Right atrium auricular region (tissue), 2 donors: ENCODE results near the gene FITM2. TPM values are rescaled to one million over a fixed set of nuclear protein-coding genes. Genes with fewer than 3 reads are reported as not detected.

Experiments used
- DNase-seq: peaks from one replicate; pipeline ENCODE4 v3.0.0-alpha.2; 2019; ENCODE audit warnings: low spot score
- H3K27ac ChIP-seq, 2 donors: fragments of 200-600 bp; sonication (generic); 1 replicate in 1 of 2; 2 replicates in 1 of 2; pipeline ENCODE4 v1.5.1; 2016 to 2019
- H3K27me3 ChIP-seq, 2 donors: fragments of 200-600 bp; sonication (generic); one replicate each; pipeline versions ENCODE4 v1.5.1 to v1.6.0; 2017 to 2019
- H3K36me3 ChIP-seq: fragments of 200-600 bp; sonication (generic); one replicate; pipeline ENCODE4 v1.5.1; 2016
- H3K4me1 ChIP-seq, 2 donors: fragments of 200-600 bp; sonication (generic); one replicate each; pipeline versions ENCODE4 v1.5.1 to v1.6.0; 2017 to 2019
- H3K4me3 ChIP-seq, 2 donors: fragments of 200-600 bp; sonication (generic); 1 replicate in 1 of 2; 2 replicates in 1 of 2; pipeline ENCODE4 v1.5.1; 2017 to 2019; ENCODE audit warnings: mild to moderate bottlenecking in 1 of 2, moderate library complexity in 1 of 2
- H3K9me3 ChIP-seq, 2 donors: fragments of 200-600 bp; sonication (generic); one replicate each; pipeline ENCODE4 v1.5.1; 2019
- total RNA-seq, 2 donors: library from RNA; depleted of rRNA; stranded (reverse); fragments of >200 nt; gene quantifications; one replicate each; pipeline ENCODE4 v1.1.0, GENCODE V29; 2016
- TF ChIP-seq, protein P1 (sequence below), 2 donors: fragments of 200-600 bp; sonication (generic); IDR thresholded peaks; one replicate each; pipeline ENCODE4 v1.5.1; 2019; ENCODE audit warnings: antibody characterized with exemption in 2 of 2

Gene FITM2
- total RNA-seq, 2 donors from 2014 or later: 87.1 to 143 TPM

DNA sequence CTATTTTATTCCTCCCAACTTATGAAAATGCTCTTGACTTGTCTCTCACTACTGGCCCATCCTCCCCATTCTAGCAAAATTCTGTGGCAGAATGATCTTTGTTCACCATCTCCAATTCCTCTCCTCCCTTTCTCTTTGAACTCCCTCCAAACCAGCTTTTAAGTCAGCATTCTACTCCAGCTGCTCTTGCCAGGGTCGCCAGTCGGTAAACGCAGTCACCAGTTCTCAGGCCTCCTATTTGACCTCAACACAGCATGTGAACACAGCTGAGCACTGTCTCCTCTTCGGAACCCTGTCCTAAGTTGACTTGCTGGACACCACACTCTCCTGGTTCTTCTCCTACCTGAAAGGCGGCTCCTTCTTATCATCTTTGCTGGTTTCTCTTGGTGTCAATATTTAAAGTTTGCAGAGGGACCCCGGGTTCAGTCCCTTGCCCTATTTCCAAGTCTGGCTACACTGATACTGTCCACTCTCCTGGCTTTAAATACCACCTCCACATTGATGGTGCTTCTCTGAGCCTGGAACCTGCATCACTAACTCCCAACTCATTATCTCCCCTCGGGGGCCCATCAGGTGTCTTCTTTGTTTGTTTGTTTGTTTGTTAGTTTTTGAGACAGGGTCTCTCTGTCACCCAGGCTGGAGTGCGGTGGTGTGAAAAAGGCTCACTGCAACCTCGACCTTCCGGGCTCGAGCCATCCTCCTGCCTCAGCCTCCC lies 36.5 kb downstream of the FITM2 start:
- TF ChIP-seq, protein P1, sequence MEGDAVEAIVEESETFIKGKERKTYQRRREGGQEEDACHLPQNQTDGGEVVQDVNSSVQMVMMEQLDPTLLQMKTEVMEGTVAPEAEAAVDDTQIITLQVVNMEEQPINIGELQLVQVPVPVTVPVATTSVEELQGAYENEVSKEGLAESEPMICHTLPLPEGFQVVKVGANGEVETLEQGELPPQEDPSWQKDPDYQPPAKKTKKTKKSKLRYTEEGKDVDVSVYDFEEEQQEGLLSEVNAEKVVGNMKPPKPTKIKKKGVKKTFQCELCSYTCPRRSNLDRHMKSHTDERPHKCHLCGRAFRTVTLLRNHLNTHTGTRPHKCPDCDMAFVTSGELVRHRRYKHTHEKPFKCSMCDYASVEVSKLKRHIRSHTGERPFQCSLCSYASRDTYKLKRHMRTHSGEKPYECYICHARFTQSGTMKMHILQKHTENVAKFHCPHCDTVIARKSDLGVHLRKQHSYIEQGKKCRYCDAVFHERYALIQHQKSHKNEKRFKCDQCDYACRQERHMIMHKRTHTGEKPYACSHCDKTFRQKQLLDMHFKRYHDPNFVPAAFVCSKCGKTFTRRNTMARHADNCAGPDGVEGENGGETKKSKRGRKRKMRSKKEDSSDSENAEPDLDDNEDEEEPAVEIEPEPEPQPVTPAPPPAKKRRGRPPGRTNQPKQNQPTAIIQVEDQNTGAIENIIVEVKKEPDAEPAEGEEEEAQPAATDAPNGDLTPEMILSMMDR (IDR thresholded peaks at IDR 0.05): no peak
- Histone ChIP-seq H3K36me3 (peaks cover 12% of the 10 kb centered on the region), H3K4me1 (peaks cover 0 to 6% of the 10 kb centered on the region in 2 donors)

DNA sequence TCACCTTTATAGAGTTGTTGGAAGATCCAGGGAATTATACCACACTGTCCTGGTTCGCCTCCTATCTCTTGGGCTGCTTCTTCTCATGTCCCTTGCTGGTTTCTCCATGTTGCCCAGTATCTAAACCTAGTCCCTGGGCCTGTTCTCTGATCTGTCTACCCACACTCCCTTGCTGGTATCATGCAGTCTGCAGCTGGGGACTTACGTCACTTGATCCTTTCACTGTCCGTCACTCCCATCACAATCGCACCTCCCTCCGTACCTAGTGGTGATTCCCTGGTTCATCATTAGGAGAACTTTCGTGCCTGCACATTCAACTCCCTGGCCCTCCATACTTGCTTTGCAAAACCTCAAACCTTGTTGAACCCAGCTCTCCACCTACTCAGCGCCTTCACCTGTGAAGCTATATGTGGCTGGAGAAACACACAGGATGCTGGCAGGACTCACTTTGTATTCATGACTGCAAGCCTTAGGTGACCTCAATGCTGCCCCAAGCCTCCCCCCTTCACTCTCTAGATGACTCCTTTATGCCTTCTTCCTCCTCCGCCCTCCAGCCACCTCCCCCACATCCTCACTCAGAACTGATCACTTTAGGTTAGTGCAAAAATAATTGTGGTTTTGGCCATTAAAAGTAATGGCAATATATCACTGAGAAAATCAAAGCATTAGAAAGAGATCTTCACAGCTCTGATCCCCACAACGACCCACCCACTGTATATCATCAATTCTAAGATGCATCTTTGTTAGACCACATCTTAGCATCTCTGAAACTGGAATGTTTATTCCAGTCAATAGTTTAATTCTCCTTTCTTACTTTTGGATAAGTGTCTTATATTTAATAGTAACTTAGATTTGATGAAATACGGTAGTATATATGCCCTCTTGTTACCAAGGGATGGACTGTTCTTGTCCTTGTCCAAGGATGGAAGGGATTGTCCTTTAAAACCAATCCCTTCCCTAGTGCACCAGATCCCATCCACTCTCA lies 37.5 kb downstream of the FITM2 start:
- Histone ChIP-seq H3K36me3 (peaks cover 12% of the 10 kb centered on the region), H3K4me3 (no peak overlapping the region), H3K27me3 (no peaks in the 10 kb centered on the region), H3K27ac (no peak overlapping the region), H3K9me3 (no peaks in the 10 kb centered on the region), H3K4me1 (peaks cover 0 to 6% of the 10 kb centered on the region in 2 donors)
- TF ChIP-seq, protein P1 (IDR thresholded peaks at IDR 0.05): no peak
- DNase-seq: no peak

More for the DNA sequence above, 36.5 kb downstream of the FITM2 start:
- Histone ChIP-seq H3K27me3 (no peaks in the 10 kb centered on the region), H3K4me3 (no peak overlapping the region), H3K27ac (no peak overlapping the region), H3K9me3 (no peaks in the 10 kb centered on the region)
- no peak for DNase-seq

DNA sequence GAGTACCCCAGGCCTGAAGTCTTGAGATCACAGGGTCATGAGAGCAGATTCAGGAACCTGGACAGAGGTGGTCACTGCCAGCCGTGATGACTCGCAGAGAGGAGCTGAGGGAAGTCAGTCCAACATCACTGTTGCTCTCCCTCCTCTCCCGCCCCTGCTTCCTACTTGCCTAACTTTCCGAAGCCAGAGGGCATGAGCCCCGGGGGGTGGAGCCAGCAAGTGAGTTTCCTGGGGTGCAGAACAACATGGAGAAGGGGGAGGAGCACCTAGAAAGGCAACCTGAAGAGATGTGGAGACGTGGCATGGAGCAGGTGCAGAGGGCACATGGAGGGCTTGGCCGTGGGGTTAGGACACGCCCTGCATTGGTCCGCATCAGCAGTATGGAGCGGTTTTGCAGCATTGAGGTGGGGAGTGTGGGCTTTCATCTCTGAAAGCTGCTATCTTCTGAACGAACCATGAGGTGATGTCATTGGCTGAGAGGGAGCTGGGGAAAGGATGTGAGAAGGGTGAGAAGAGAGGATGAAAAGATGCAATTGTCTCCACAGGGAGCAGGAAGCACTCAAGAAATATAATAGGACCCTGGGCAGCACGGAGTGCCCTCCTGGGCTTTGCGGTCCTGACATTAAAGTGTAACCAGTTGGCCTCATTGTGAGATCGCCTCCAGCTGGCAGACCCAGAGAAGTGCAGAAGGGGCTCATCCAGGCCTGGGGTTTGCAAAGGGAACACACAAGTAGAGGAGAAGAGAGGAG lies 38.9 kb downstream of the FITM2 start:
- DNase-seq: no peak
- H3K36me3 ChIP-seq: peaks cover 12% of the 10 kb centered on the region
- TF ChIP-seq, protein P1 (IDR thresholded peaks at IDR 0.05): no peak

DNA sequence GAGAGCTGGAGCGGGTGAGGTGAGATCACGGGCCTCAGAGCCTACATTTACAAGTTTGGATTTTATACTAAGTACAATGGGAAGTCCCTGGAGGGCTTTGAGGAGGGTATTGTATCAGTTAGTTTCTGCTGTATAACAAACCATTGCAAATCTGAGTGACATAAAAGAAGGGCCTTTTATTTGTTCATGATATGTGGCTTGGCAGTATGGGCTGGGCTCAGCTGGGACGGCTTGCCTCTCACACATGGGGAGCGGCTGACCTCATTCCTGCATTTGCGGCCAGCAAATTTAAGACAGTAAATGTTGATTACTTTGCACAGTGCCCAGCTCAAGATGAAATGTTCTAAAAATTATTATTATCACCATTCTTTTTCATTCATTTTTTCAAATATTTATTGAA lies 42.2 kb downstream of the FITM2 start:
- TF ChIP-seq, protein P1 (IDR thresholded peaks at IDR 0.05): no peak
- Histone ChIP-seq H3K27ac (no peak overlapping the region), H3K27me3 (no peaks in the 10 kb centered on the region), H3K4me3 (no peak overlapping the region), H3K9me3 (no peaks in the 10 kb centered on the region), H3K4me1 (no peaks in the 10 kb centered on the region), H3K36me3 (peaks cover 12% of the 10 kb centered on the region)
- DNase-seq: no peak

More for the DNA sequence above, 38.9 kb downstream of the FITM2 start:
- H3K4me1 ChIP-seq: peaks cover 0 to 2% of the 10 kb centered on the region in 2 donors
- H3K27ac ChIP-seq: no peak overlapping the region
- H3K4me3 ChIP-seq: no peak overlapping the region
- no peaks in the 10 kb centered on the region for H3K27me3 ChIP-seq
- H3K9me3 ChIP-seq: no peaks in the 10 kb centered on the region

DNA sequence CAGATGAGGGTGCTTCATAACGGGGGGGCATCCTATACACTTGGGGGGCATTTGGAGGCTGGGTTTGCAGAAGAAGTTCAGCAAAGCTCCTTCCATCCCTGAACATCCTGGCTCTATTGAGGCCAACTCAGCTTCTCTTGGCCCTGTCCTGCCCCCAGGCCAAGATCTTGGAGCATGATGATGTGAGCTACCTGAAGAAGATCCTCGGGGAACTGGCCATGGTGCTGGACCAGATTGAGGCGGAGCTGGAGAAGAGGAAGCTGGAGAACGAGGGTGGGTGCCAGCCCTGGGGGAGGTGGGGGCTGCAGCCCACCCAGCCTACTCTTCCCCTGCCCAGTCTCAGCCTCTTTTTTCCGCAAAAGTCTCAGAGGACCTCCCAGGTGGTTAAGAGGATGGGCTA lies 46.7 kb downstream of the FITM2 start:
- no peaks in the 10 kb centered on the region for H3K9me3 ChIP-seq
- no peak overlapping the region for H3K27ac ChIP-seq
- TF ChIP-seq, protein P1 (IDR thresholded peaks at IDR 0.05): no peak
- no peak overlapping the region for H3K4me3 ChIP-seq
- no peak for DNase-seq
- H3K4me1 ChIP-seq: no peaks in the 10 kb centered on the region
- no peaks in the 10 kb centered on the region for H3K36me3 ChIP-seq
- H3K27me3 ChIP-seq: no peaks in the 10 kb centered on the region
